Keratinocyte (primary cell): ENCODE results near the gene SDE2. TPM values are rescaled to one million over a fixed set of nuclear protein-coding genes. Genes with fewer than 3 reads are reported as not detected.

Experiments used
- DNase-seq: peaks from one replicate; pipeline ENCODE4 v3.0.0-alpha.2; 2011; ENCODE audit warnings: low read depth, missing footprints, low spot score
- FAIRE-seq: peaks from 2 replicates; lab custom pipeline; 2011; peaks lifted over from hg19 to GRCh38; lab: Jason Lieb, UNC
- H2AFZ ChIP-seq: 2 replicates; pipeline ENCODE4 v1.6.0; 2012; ENCODE audit warnings: low read length, control low read depth, inconsistent platforms; ENCODE audit not compliant: control insufficient read depth
- H3K27ac ChIP-seq: 2 replicates; pipeline ENCODE4 v1.5.1; 2011; ENCODE audit warnings: low read length; ENCODE audit not compliant: control insufficient read depth, insufficient read depth
- H3K27me3 ChIP-seq: 3 replicates; pipeline ENCODE4 v1.6.0; 2011; ENCODE audit warnings: low read length; ENCODE audit not compliant: control insufficient read depth, insufficient read depth; ENCODE audit errors: extremely low read depth
- H3K36me3 ChIP-seq, 2 experiments: 2 replicates in 1 of 2; 3 replicates in 1 of 2; pipeline ENCODE4 v1.5.1; 2011; ENCODE audit warnings: low read length in 2 of 2, mild to moderate bottlenecking in 1 of 2; ENCODE audit not compliant: control insufficient read depth in 2 of 2, insufficient read depth in 2 of 2; ENCODE audit errors: extremely low read depth in 1 of 2
- H3K4me1 ChIP-seq: 3 replicates; pipeline ENCODE4 v1.5.1; 2011; ENCODE audit warnings: low read length; ENCODE audit not compliant: control insufficient read depth, insufficient read depth; ENCODE audit errors: extremely low read depth
- H3K4me2 ChIP-seq: 3 replicates; pipeline ENCODE4 v1.6.0; 2011; ENCODE audit warnings: low read depth, low read length; ENCODE audit not compliant: control insufficient read depth, insufficient read depth; ENCODE audit errors: extremely low read depth
- H3K4me3 ChIP-seq, 3 experiments: fragments of 200-600 bp in 1 of 3; sonication (generic) in 1 of 3; 2 replicates in 2 of 3; 3 replicates in 1 of 3; pipeline ENCODE4 v1.5.1; 2011 to 2016; ENCODE audit warnings: low read length in 3 of 3, mild to moderate bottlenecking in 3 of 3, control low read depth in 2 of 3, inconsistent platforms in 1 of 3, low read depth in 1 of 3, mixed read lengths in 1 of 3, mixed run types in 1 of 3, moderate library complexity in 1 of 3; ENCODE audit not compliant: control insufficient read depth in 2 of 3, insufficient read depth in 2 of 3; ENCODE audit errors: extremely low read depth in 1 of 3
- H3K79me2 ChIP-seq: 2 replicates; pipeline ENCODE4 v1.6.0; 2012; ENCODE audit warnings: low read length; ENCODE audit not compliant: control insufficient read depth, insufficient read depth
- H3K9ac ChIP-seq: 3 replicates; pipeline ENCODE4 v1.6.0; 2011; ENCODE audit warnings: low read length; ENCODE audit not compliant: control insufficient read depth, insufficient read depth; ENCODE audit errors: extremely low read depth
- H3K9me1 ChIP-seq: 3 replicates; pipeline ENCODE4 v1.6.0; 2011; ENCODE audit warnings: low read length; ENCODE audit not compliant: control insufficient read depth, insufficient read depth; ENCODE audit errors: extremely low read depth
- H3K9me3 ChIP-seq: 2 replicates; pipeline ENCODE4 v1.5.1; 2012; ENCODE audit warnings: low read depth, low read length; ENCODE audit not compliant: control insufficient read depth
- H4K20me1 ChIP-seq: 3 replicates; pipeline ENCODE4 v1.6.0; 2011; ENCODE audit warnings: low read length; ENCODE audit not compliant: control insufficient read depth, insufficient read depth; ENCODE audit errors: extremely low read depth
- CTCF ChIP-seq, 3 experiments: IDR thresholded peaks in 1 of 3; conservative IDR thresholded peaks in 1 of 3; optimal IDR thresholded peaks in 1 of 3; 2 replicates in 2 of 3; 3 replicates in 1 of 3; pipeline versions ENCODE3 to v1.5.1; 2011; ENCODE audit warnings: low read length in 3 of 3, mild to moderate bottlenecking in 3 of 3, moderate library complexity in 2 of 3, control low read depth in 1 of 3, inconsistent platforms in 1 of 3; ENCODE audit not compliant: insufficient read depth in 2 of 3; ENCODE audit errors: extremely low read depth in 1 of 3
- EZH2 ChIP-seq: IDR thresholded peaks from one replicate; pipeline ENCODE4 v1.6.1; 2012; ENCODE audit warnings: inconsistent platforms, mild to moderate bottlenecking, low read length, moderate library complexity
- dilution Hi-C: fragments of 300-500 bp; cut with MboI; formaldehyde crosslinking; loops from one replicate; pipeline ENCODE4 v1.7.0; 2020; ENCODE audit warnings: low sequenced_read_pairs; ENCODE audit not compliant: extremely low pct_ligation_motif_present
- polyA plus RNA-seq, 5 experiments: library from polyadenylated mRNA; depleted of rRNA in 3 of 5; stranded (reverse) in 3 of 5; stranded (forward) in 1 of 5; unstranded in 1 of 5; fragments of >200 nt; gene quantifications; 1 replicate in 1 of 5; 2 replicates in 3 of 5; 3 replicates in 1 of 5; pipeline versions ENCODE4 v1.2.1 to v1.2.3, GENCODE V29; 2011 to 2012; ENCODE audit warnings: missing spikeins in 2 of 5, low read depth in 1 of 5, low replicate concordance in 1 of 5

The SDE2 gene
- polyA plus RNA-seq, 1 donor (not counting 4 experiments of a cell fraction or from before 2014, with no cell fraction given): 15.9 TPM

GRCh38 chr1:226021801-226022200, 22.7 kb upstream of the SDE2 start:
- Histone ChIP-seq H3K4me2 (no peak overlapping the region), H4K20me1 (no peaks in the 10 kb centered on the region), H3K9me1 (no peaks in the 10 kb centered on the region), H2AFZ (no peak overlapping the region), H3K4me1 (no peaks in the 10 kb centered on the region), H3K79me2 (no peaks in the 10 kb centered on the region), H3K27me3 (no peaks in the 10 kb centered on the region), H3K9ac (no peak overlapping the region), H3K9me3 (no peaks in the 10 kb centered on the region), H3K4me3 (no peak overlapping the region), H3K36me3 (no peaks in the 10 kb centered on the region), H3K27ac (no peak overlapping the region)
- TF ChIP-seq EZH2 (no peak), CTCF (optimal IDR thresholded peaks at IDR 0.05 in 1 of 3, IDR thresholded peaks at IDR 0.05 in 1 of 3, conservative IDR thresholded peaks at IDR 0.05 in 1 of 3; ENCODE audit: extremely low read depth in 1 of 3, insufficient read depth in 2 of 3, low read length in 3 of 3) (no peak)
- FAIRE-seq (no peak), DNase-seq (no peak)
- dilution Hi-C loops: no loop called here

DNA sequence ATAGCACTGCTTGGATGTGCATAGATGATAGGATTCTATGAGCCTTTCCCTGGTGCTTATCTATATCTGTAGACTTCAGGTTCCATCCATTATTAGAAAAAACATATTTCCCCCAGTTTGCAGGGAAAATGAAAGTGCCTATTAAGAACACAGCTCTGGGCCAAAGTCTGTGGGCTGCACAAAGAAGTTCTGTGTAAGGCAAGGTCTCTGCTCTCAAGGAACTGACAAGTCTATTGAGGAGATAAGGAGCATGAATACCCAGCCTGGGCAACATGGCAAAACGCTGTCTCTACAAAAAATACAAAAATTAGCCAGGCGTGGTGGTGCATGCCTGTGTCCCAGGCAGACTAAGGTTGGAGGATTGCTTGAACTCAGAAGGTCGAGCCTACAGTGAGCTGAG, 22.3 kb upstream of the SDE2 start:
- Histone ChIP-seq H2AFZ (no peak overlapping the region), H3K9ac (no peak overlapping the region), H3K9me1 (no peaks in the 10 kb centered on the region), H3K36me3 (no peaks in the 10 kb centered on the region), H3K4me3 (no peak overlapping the region), H3K4me1 (no peaks in the 10 kb centered on the region), H3K4me2 (no peak overlapping the region), H3K79me2 (no peaks in the 10 kb centered on the region), H3K9me3 (no peaks in the 10 kb centered on the region), H3K27ac (no peak overlapping the region), H4K20me1 (no peaks in the 10 kb centered on the region), H3K27me3 (no peaks in the 10 kb centered on the region)
- no peak for DNase-seq
- TF ChIP-seq CTCF (optimal IDR thresholded peaks at IDR 0.05 in 1 of 3, IDR thresholded peaks at IDR 0.05 in 1 of 3, conservative IDR thresholded peaks at IDR 0.05 in 1 of 3; ENCODE audit: extremely low read depth in 1 of 3, insufficient read depth in 2 of 3, low read length in 3 of 3) (no peak), EZH2 (no peak)
- dilution Hi-C loops: no loop called here
- FAIRE-seq: no peak
